Parathyroid adenoma (tissue), 2 donors: Measurements from ENCODE around the gene RUNX3.

Experiments
- H2AFZ ChIP-seq: fragments of 300-600 bp; sonication (generic); one replicate; pipeline ENCODE4 v1.7.0; 2017; ENCODE audit warnings: antibody characterized with exemption, mild to moderate bottlenecking
- H3K27ac ChIP-seq: fragments of 300-600 bp; sonication (generic); one replicate; pipeline ENCODE4 v1.7.0; 2017
- H3K27me3 ChIP-seq: fragments of 300-600 bp; sonication (generic); one replicate; pipeline ENCODE4 v1.7.0; 2017; ENCODE audit warnings: low read length; ENCODE audit not compliant: control insufficient read depth, insufficient read depth
- H3K36me3 ChIP-seq: fragments of 300-600 bp; sonication (generic); one replicate; pipeline ENCODE4 v1.7.0; 2017; ENCODE audit warnings: low read length; ENCODE audit not compliant: control insufficient read depth, insufficient read depth
- H3K4me1 ChIP-seq: fragments of 300-600 bp; sonication (generic); one replicate; pipeline ENCODE4 v1.7.0; 2017; ENCODE audit warnings: control low read depth
- H3K4me2 ChIP-seq: fragments of 300-600 bp; sonication (generic); one replicate; pipeline ENCODE4 v1.7.0; 2017; ENCODE audit warnings: low read length
- H3K4me3 ChIP-seq: fragments of 300-600 bp; sonication (generic); one replicate; pipeline ENCODE4 v1.7.0; 2017; ENCODE audit warnings: low read depth, low read length
- H3K79me2 ChIP-seq: fragments of 300-600 bp; sonication (generic); one replicate; pipeline ENCODE4 v1.7.0; 2017; ENCODE audit warnings: control low read depth
- H3K9ac ChIP-seq: fragments of 300-600 bp; sonication (generic); one replicate; pipeline ENCODE4 v1.7.0; 2017; ENCODE audit warnings: mild to moderate bottlenecking
- H3K9me3 ChIP-seq: fragments of 300-600 bp; sonication (generic); one replicate; pipeline ENCODE4 v1.7.0; 2017; ENCODE audit warnings: low read length; ENCODE audit not compliant: control insufficient read depth
- CTCF ChIP-seq: fragments of 300-600 bp; sonication (generic); IDR thresholded peaks from one replicate; pipeline ENCODE4 v1.7.0; 2017; ENCODE audit warnings: antibody characterized with exemption, mild to moderate bottlenecking
- donor health status: primary hyperparathyroidism.

The RUNX3 gene

GRCh38 chr1:24957016-24957807 lies 27.1 kb upstream of the RUNX3 start:
- no peaks in the 10 kb centered on the region for H3K79me2 ChIP-seq
- no peak overlapping the region for H3K4me3 ChIP-seq
- no peak overlapping the region for H2AFZ ChIP-seq
- no peak overlapping the region for H3K4me2 ChIP-seq
- no peaks in the 10 kb centered on the region for H3K4me1 ChIP-seq
- no peak overlapping the region for H3K9ac ChIP-seq
- no peak for TF ChIP-seq CTCF
- H3K9me3 ChIP-seq, result no peaks in the 10 kb centered on the region
- H3K27me3 ChIP-seq, result no peaks in the 10 kb centered on the region
- no peak overlapping the region for H3K27ac ChIP-seq
- H3K36me3 ChIP-seq, result no peaks in the 10 kb centered on the region

- no peak for TF ChIP-seq CTCF
- no peaks in the 10 kb centered on the region for H3K27me3 ChIP-seq
Measured at GRCh38 chr1:24955779-24956365, 25.8 kb upstream of the RUNX3 start.

GRCh38 chr1:24955161-24955560 lies 25.1 kb upstream of the RUNX3 start:
- Histone ChIP-seq H3K27me3 (no peaks in the 10 kb centered on the region), H3K36me3 (no peaks in the 10 kb centered on the region), H3K4me1 (no peaks in the 10 kb centered on the region), H3K4me2 (no peak overlapping the region), H3K79me2 (no peaks in the 10 kb centered on the region), H3K27ac (no peak overlapping the region), H3K4me3 (no peak overlapping the region), H3K9me3 (no peaks in the 10 kb centered on the region), H3K9ac (no peak overlapping the region), H2AFZ (no peak overlapping the region)
- TF ChIP-seq CTCF, result no peak

More at GRCh38 chr1:24955779-24956365, 25.8 kb upstream of the RUNX3 start:
- Histone ChIP-seq H3K79me2 (no peaks in the 10 kb centered on the region), H3K9me3 (no peaks in the 10 kb centered on the region), H3K36me3 (no peaks in the 10 kb centered on the region), H3K9ac (no peak overlapping the region), H3K4me1 (no peaks in the 10 kb centered on the region), H3K27ac (no peak overlapping the region), H3K4me3 (no peak overlapping the region), H2AFZ (no peak overlapping the region), H3K4me2 (no peak overlapping the region)

GRCh38 chr1:24954631-24955030 lies 24.6 kb upstream of the RUNX3 start:
- H3K4me1 ChIP-seq, result no peaks in the 10 kb centered on the region
- H3K27ac ChIP-seq, result no peak overlapping the region
- no peak overlapping the region for H3K9ac ChIP-seq
- H3K79me2 ChIP-seq, result no peaks in the 10 kb centered on the region
- H2AFZ ChIP-seq, result no peak overlapping the region
- no peak overlapping the region for H3K4me2 ChIP-seq
- no peak for TF ChIP-seq CTCF
- H3K4me3 ChIP-seq, result no peak overlapping the region
- no peaks in the 10 kb centered on the region for H3K27me3 ChIP-seq
- no peaks in the 10 kb centered on the region for H3K9me3 ChIP-seq
- H3K36me3 ChIP-seq, result no peaks in the 10 kb centered on the region

GRCh38 chr1:24954022-24954421 lies 23.9 kb upstream of the RUNX3 start:
- Histone ChIP-seq H3K4me3 (no peak overlapping the region), H2AFZ (no peak overlapping the region), H3K27me3 (no peaks in the 10 kb centered on the region), H3K36me3 (no peaks in the 10 kb centered on the region), H3K4me1 (no peaks in the 10 kb centered on the region), H3K9me3 (no peaks in the 10 kb centered on the region), H3K27ac (no peak overlapping the region), H3K79me2 (no peaks in the 10 kb centered on the region), H3K4me2 (no peak overlapping the region), H3K9ac (no peak overlapping the region)
- TF ChIP-seq CTCF, result no peak
